ENCODE data around the gene GRPR. TPM values are rescaled to one million over a fixed set of nuclear protein-coding genes. Genes with fewer than 3 reads are reported as not detected.
"Not testable (repeated sequence)": the region's sequence is repeated elsewhere in the genome, so short reads cannot be mapped to it uniquely, and the experiment has no call there.

GRPR gene
- total RNA-seq, 4 donors from 2014 or later, result 0.67 TPM; not detected in 3

GRCh38 chrX:16141422-16142245, 18.3 kb downstream of the GRPR start:
- intact Hi-C loops (cut with DNase I), result no loop called here
- 89 to 91% methylated on average over 4 of the region's 4 CpGs for WGBS, 2 donors
- no peaks in the 10 kb centered on the region for H3K36me3 ChIP-seq
- no peak overlapping the region for H3K4me3 ChIP-seq (replicated peaks in 1 of 3)
- H3K27ac ChIP-seq, result no peak overlapping the region
- no peak for DNase-seq
- H3K9me3 ChIP-seq, result no peaks in the 10 kb centered on the region
- H3K27me3 ChIP-seq, result no peaks in the 10 kb centered on the region
- no peak for TF ChIP-seq POLR2A (IDR thresholded peaks at IDR 0.05)
- no peak for TF ChIP-seq CTCF (IDR thresholded peaks at IDR 0.05)
- H3K4me1 ChIP-seq, result no peaks in the 10 kb centered on the region

GRCh38 chrX:16142246-16142558, 18.8 kb downstream of the GRPR start:
- H3K4me3 ChIP-seq (replicated peaks in 1 of 3), result no peak overlapping the region
- H3K27ac ChIP-seq, result no peak overlapping the region
- no peak for DNase-seq
- H3K9me3 ChIP-seq, result no peaks in the 10 kb centered on the region
- no peaks in the 10 kb centered on the region for H3K27me3 ChIP-seq
- TF ChIP-seq POLR2A (IDR thresholded peaks at IDR 0.05) (no peak), CTCF (IDR thresholded peaks at IDR 0.05) (no peak)
- no peaks in the 10 kb centered on the region for H3K36me3 ChIP-seq
- intact Hi-C loops (cut with DNase I), result no loop called here
- no peaks in the 10 kb centered on the region for H3K4me1 ChIP-seq

GRCh38 chrX:16143968-16144367, 20.6 kb downstream of the GRPR start:
- Histone ChIP-seq H3K36me3 (no peaks in the 10 kb centered on the region), H3K4me3 (replicated peaks in 1 of 3) (no peak overlapping the region), H3K27ac (no peak overlapping the region), H3K4me1 (no peaks in the 10 kb centered on the region), H3K9me3 (no peaks in the 10 kb centered on the region), H3K27me3 (no peaks in the 10 kb centered on the region)
- intact Hi-C loops (cut with DNase I), result no loop called here
- no peak for DNase-seq
- TF ChIP-seq POLR2A (IDR thresholded peaks at IDR 0.05), result no peak
- no peak for TF ChIP-seq CTCF (IDR thresholded peaks at IDR 0.05)

GRCh38 chrX:16144420-16144819, 21.1 kb downstream of the GRPR start:
- intact Hi-C loops (cut with DNase I), result no loop called here
- Histone ChIP-seq H3K27me3 (no peaks in the 10 kb centered on the region), H3K4me1 (no peaks in the 10 kb centered on the region), H3K9me3 (no peaks in the 10 kb centered on the region), H3K36me3 (no peaks in the 10 kb centered on the region), H3K4me3 (replicated peaks in 1 of 3) (no peak overlapping the region), H3K27ac (no peak overlapping the region)
- DNase-seq, result no peak
- 41 to 48% methylated on average over 2 of the region's 2 CpGs for WGBS, 2 donors
- TF ChIP-seq POLR2A (IDR thresholded peaks at IDR 0.05), result no peak
- TF ChIP-seq CTCF (IDR thresholded peaks at IDR 0.05), result no peak

- DNase-seq; intact Hi-C loops (cut with DNase I); H3K4me1 ChIP-seq; H3K9me3 ChIP-seq; H3K27me3 ChIP-seq; H3K27ac ChIP-seq; H3K4me3 ChIP-seq (replicated peaks in 1 of 3); H3K36me3 ChIP-seq: not testable (repeated sequence)
- WGBS, 2 donors, result 78 to 80% methylated on average over 1 of the region's 1 CpG
Measured at GRCh38 chrX:16145093-16145492, 21.7 kb downstream of the GRPR start.

- intact Hi-C loops (cut with DNase I), result no loop called here
- Histone ChIP-seq H3K36me3 (no peaks in the 10 kb centered on the region), H3K27me3 (no peaks in the 10 kb centered on the region), H3K4me1 (no peaks in the 10 kb centered on the region), H3K27ac (no peak overlapping the region), H3K4me3 (replicated peaks in 1 of 3) (no peak overlapping the region), H3K9me3 (no peaks in the 10 kb centered on the region)
- no peak for DNase-seq
- TF ChIP-seq CTCF (IDR thresholded peaks at IDR 0.05) (no peak), POLR2A (IDR thresholded peaks at IDR 0.05) (no peak)
Measured at GRCh38 chrX:16145656-16146055, 22.3 kb downstream of the GRPR start.
